GM18909 (cell line): ENCODE results near the gene LHFPL6.
A peak's percentile ranks its signal among the peaks of the same experiment; 100 is the strongest.

Source experiments
- ATAC-seq: cut with Tn5 transposase; IDR thresholded peaks from one replicate; pipeline ENCODE4 v1.9.1; 2021; ENCODE audit warnings: mild to moderate bottlenecking; ENCODE audit not compliant: unreplicated experiment, poor library complexity

LHFPL6 gene

DNA sequence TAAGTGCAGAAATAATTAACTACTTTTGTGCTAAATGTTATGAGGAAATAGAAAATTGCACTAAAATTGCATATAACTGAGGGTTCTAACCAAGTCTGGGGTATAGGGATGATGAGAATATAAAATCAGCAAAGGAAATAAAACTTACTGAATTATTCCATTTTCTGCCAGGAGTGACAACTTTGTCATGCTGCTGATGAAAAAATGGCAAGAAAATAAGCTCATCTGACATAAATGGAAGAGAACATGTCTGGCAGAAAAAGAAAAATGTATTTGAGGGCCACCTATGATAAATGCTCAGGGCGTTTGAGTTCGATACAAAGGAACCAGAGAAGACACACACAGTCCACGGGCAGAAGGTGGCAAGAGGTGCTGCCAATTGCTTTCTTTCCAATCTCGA is 78.2 kb downstream of the LHFPL6 start:
- no peak for ATAC-seq

DNA sequence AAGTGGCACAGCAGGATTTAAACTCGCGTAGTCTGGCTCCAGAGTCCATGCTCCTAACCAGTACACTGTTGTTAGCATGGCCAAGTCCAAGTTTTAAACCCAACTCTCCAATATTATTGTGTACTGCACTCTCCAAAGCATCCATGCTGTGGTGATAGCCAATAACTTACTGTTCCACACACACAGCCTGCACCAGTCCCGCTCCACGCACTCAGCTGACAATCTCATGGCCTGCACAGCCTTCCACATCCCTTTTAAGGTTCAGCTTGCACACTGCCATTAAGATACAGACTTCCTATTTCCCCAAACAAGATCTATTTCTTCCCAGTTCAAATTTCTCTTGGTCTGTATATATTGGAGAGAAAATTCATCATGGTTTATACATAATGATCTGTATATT is 80.7 kb downstream of the LHFPL6 start:
- ATAC-seq: no peak

DNA sequence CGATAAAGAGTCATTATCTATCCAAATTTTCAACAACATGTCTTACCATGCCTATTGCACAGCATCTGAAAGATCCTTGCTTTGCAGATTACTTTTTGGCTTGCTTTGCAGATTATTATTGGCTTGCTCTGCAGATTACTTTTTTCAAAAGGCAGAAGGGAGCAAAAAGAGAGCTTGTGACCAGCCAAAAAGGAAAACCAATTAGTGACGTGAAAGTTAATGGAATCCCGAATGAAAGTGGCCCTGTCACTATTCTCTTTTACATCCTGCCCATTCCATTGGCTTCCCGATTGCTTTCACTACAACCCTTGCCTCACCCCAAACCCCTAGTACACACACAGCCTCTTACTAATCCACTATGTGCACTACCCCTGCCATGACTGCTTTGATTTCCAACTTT is 81.3 kb downstream of the LHFPL6 start:
- no peak for ATAC-seq

DNA sequence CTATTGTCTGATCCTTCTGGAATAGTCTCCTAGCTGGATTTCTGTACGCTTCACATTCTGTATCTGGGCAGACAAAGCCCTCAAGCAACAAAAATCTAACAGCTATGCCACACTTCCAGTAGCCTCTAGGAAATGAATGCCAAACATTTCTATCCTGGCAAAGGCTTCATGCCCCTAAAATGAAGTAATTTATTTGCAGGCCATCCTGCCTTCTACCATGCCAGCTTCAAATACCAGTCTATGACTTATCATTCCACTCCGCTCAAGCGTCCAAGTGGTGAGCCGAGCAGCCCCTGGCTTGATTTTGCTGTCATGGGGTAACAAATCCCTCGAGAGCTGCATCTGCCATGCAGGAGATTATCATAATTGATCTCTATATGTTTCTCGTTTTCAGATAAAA is 86.9 kb downstream of the LHFPL6 start:
- no peak for ATAC-seq

DNA sequence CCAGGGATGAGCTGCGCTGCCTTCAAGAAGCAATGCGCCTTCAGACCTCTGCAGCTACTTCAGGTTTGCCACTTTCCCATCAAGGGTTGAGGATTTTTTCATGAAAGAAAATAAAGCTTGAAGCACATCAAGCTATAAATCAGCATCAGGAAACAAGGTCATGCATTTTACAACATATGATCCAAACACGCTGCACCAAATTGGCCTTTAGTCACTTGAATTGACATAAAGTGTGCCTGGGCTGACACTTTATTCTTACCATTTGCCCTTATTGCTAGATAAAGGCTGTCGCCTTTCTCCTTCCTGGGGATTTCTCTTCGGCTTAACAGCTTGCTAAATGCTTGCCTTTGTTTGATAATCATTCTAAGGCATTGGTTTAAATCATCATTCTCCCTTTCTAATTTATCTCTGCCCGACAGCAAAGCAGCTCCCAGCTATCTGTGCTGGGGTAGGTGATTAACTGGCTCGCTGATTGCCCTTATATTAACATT is 87.7 kb downstream of the LHFPL6 start:
- ATAC-seq: no peak

DNA sequence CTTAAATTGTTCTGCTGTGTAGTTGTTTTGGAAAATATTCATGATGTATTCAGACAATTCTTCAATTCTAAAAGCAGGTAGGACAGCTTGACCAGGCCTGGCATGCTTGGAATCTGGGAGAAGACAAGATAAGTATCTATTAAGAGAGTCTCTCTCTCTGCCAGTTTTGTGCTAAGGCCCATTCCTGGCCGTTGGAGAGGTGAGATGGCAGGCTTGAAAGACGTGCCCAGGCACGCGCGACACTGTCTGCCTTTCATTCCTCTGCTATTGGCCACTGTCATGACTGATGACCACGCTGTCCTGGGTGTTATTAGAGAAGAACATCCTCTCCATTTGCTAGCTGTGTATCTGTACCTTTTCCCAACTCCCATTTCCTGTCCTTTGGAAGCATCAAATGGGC is 90.3 kb downstream of the LHFPL6 start:
- ATAC-seq: no peak

DNA sequence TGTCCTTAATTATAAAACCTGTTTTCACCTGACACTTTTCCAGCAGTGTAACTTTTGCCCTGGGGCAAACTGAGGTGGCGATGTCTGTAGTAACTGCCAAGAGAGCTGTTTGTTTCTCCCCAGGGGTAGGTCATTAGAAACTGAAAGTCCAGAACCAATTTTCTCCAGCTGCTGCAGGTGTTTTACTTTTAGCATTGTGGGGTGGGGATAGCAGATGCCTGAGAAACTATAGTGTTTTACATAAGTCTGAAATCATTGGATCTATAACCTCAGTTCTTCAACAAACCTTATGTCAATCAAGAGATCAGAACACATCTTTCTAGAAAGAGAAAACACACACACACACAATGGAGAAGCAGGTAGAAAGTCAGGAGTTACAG is 92.7 kb downstream of the LHFPL6 start:
- ATAC-seq: peak; percentile 93

DNA sequence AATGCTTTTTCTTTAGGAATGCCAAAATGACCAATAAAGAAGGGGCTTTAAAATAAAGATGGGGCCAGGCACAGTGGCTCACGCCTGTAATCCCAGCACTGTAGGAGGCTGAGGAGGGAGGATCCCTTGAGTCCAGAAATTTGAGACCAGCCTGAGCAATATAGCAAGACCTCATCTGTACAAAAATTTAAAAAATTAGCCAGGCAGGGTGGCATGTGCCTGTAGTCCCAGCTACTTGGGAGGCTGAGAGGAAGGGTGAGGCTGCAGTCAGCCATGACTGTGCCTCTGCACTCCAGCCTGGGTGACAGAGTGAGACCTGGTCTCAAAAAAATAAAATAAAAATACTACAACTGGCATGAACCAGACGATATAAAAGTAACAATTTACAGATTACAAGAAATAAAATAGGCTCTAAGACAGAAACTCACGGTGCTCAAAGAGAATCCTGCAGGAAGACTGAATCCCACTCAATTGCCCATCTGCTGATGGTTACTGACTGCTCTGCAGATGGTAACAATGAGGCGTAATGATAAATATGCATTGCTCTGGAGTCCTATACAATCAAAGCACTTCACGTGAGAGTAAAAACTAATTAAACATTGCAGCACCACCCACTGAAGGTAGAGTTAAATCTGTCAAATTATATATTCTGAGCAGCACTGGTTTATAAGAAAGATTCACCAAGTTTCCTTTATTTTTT is 93.2 kb downstream of the LHFPL6 start:
- peak; percentile 11 for ATAC-seq

DNA sequence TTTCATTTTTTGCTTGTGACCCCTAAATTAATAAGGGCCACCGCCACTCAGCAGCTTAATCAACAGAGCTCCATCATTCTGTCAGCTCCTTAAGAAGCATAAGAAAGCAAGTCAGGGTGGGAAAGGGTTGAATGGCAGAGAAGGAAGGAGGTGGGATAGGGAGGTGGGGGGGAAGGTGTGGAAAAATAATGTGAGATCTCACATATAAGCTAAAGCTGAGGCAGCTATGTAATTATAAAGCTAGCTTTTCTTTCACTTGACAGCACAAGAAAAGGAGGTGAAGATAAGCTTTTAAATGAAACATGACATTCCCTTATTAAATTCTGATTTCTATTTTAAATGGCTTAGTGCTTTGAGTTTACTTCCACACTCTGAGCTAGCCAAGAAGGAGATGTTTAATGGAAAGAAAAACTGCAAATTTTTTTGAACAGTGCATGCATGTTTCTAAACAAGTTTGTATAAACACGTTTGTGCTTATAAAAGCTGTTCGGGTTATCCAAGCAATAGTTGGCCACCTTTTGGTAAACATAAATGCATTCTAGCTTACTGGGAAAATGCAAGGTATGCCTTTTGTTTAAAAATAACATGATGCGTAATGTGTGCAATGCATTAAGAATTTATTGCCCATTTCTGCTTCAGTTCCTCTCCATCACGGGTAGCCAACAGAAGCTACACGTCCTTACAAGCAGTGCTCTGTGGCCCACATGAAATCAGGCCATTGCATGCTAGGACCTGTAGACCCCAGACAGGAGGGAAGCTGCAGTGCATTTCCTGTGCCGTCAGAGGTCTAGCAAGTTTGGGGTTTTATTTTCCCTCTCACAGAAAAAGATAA is 96.2 kb downstream of the LHFPL6 start:
- no peak for ATAC-seq

DNA sequence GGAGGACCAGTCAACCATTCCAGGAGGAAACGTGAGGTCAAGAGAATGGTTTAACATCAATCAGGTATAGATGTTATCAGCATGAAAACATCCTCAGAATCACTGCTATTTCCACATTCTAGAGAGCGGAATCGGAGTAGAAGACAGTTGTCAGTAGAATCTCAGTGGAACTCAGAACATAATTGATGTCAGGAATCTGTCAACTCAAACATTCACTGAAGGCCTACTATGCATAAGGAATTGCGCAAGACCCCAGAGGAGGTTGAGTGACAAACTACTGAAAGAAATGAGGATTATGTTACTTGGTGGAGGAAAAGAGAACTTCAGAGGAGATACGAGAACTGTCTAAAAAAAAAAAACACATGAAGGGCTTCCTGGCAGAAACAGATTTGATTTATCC is 97.8 kb downstream of the LHFPL6 start:
- no peak for ATAC-seq

DNA sequence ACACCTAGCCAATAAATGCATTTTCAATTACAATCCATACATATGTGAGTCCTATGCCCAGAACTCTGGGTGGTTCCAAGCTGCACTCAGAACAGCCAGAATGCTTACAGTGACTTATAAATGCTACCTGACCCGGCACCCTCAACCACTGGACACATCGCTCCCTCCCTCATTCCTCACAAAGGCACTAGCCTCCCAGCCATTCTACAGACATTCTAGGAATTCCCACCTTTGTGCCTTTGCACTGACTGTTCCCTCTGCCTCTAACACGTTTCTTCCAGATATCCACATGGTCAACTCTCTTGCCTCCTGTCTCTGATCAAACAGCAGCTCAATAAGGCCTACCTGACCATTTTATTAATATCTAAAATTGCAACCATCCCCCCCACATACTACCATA is 99.9 kb downstream of the LHFPL6 start:
- ATAC-seq: no peak

DNA sequence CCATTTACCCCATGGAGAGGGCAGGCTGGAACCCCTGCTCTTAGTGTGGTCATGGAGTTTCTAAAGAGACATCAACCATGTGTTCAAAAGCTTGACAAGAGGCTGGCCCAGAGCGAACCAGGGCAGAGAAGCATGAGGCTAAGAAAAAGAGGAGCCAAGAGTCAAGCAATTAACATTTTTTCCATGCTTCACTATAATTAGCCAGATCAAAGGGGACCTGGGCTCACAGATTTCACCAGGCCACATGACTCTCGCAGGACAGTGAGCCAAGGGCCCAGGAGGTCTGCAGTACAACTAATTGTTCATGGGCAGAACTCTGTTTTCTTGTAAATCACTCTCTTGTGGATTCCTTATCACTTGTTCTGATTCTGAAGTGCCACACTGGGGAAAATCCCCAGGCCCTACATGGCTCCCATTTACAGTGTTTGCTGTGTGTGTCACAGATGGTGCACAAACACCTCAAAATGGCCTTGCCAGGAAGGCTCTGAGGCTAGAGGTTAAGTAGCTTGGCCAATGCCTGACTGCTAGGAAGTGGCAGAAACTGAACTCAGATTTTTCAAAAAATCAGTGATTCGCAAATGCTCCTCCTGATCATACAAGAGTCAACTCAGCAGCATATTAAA is 101.2 kb downstream of the LHFPL6 start:
- ATAC-seq: no peak

DNA sequence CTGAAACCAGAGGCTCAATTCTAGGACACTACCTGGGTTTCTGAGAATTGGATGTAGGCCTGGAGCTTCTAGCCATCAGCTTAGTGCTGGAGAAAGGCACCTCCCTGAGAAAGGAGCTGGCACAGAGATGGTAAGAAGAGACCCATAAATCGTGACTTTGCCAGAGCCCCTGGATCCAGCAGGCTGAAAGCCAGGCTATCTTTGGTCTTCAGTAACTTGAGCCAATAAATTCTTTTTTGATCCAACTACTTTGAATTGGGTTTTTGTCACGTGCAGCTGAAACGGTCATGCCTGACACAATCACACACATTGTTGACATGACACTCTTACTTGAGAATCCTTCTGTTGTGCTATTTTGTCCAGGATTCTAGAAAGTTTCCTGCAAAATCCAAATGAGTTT is 103.4 kb downstream of the LHFPL6 start:
- no peak for ATAC-seq

DNA sequence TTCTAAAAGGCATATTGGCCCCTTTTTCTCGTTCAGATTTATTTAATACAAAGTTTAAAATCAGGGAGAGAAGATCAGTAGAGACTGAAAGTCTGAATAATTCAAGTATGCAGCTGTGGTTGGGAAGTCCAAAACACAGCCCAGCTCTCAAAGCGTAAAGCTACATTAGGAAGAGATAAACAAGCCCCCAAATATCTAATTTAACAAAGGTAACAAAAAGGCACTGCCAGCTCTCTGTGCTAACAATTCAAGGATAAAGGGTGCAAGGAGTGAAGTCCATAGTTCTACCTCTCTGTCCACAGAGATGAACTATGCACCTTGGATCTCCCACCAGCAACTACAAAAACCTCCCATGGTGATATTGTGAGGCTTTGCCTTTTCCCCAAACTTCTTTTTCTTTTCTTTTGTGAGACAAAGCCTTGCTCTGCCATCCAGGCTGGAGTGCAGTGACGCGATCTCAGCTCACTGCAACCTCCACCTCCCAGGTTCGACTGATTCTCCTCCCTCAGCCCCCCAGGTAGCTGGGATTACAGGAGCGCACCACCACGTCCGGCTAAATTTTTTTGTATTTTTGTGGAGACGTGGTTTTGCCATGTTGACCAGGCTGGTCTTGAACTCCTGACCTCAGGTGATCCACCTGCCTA is 104.4 kb downstream of the LHFPL6 start:
- ATAC-seq: no peak

DNA sequence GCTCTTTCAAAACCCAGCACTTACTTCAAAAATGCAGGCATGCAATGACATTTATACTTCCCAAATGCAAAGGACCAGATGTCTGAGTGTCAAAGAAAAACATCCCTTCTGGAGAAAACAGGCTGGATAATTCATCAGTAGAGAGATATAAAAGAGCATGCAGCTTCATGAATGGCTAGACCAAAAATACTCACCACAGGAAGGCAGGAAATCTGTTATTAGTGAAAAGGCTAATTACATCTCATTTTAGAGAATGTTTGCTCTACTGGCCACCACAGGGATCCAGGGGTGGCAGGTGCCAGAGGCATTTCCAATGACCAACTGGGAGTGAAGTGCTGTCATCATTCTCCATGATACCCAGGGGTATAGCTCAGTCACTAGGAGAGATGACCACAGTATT is 106.5 kb downstream of the LHFPL6 start:
- ATAC-seq: no peak

DNA sequence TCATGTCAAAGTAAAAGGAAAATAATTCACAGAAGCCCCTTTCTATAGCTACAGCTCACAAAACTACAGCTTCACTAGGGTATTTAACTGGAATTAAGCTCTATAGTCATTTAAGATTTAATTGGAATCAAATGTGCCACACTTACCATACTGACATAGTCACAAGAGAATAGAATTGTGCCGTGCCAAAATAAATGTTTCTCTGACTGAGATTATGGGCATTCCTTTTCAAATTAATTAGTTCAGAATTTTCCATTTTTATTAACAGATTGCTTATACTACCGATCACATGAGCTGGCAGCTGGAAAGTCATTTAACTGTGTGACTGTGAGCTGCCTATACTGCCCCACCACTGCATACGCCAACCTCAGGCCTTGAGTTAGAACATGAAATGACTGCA is 108.4 kb downstream of the LHFPL6 start:
- ATAC-seq: no peak

DNA sequence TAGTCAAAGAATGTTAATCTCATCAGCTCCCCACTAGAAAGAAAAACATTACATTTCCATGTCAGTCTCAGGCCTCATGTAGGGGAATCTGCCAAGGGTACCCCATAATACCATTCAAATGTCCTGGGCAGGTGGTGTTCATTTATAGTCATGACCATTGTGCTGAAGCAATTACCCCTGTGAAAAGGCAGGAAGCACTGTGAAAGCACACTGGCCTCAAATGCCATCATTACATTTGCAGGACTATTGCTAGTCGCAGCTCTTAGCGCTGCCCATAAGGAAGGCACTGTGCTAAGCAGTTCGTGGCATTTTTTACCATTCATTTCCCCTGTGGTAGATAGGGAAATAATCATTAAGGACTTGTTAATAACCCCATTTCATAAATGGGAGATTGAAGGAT is 109.0 kb downstream of the LHFPL6 start:
- no peak for ATAC-seq

DNA sequence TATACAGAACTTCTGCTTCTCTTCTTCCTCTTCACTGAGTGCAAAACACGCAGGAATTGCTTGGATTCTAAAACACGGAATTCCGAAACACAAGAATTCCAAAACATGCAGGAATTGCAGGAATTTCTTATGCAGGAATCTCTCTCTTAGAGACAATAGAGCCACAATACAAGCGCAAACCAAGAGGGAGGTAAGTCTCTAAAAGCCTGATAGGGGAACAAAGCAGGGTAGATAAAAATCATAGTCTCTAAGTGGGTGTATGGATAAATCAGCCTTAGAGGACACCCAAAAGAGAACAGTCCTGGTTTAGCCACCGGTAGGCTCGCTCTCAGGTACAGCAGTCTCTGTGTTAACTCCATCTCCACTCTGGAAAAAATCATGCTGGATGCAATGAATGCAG is 112.9 kb downstream of the LHFPL6 start:
- no peak for ATAC-seq

DNA sequence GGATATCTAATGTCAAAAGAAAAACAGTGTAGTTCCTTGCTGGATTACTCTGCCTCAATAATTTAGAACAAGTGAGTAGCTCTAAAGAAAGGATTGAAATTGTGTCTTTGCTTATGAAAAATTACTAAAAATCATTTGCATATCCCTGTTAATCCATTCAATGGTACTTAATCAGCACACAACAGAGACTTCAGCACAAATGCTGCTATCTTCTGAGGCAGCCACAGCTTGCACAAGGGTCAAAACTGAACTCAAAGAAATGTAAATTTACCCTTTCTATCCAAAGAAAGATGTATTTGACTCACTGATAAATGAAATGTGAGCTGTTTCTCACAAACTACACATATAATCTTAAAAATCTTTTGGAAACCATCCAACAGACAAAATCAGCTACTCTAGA is 116.2 kb downstream of the LHFPL6 start:
- no peak for ATAC-seq

DNA sequence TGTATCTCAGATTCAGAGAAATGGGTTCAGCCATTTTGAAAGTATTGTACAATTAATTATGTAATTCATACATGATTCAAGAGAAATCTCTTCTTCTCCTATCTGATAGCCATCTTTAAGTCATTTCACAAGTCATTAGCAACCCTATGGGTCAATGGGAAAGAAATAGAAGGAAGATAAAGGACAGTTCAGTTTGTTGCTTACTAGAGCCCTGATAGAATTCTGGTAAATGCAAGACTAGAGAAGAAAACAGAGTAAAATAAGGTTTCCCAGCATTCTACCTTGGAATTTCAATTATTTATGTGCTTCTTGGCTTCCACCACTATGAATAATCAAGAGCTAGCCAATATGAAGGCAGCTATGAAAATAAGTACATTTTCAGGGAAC is 117.7 kb downstream of the LHFPL6 start:
- ATAC-seq: no peak
